HCT116 (cell line): ENCODE measurements around the gene KCNAB2. TPM values are rescaled to one million over a fixed set of nuclear protein-coding genes. Genes with fewer than 3 reads are reported as not detected.

Experiments used
- ATAC-seq: fragments of 200-7000 bp; cut with Tn5 transposase; 2 replicates; pipeline ENCODE4 v1.9.1; 2020; ENCODE audit warnings: mild to moderate bottlenecking, moderate library complexity
- BruUV-seq: library from RNA; stranded (reverse); fragments of 400-500 nt; replicated peaks from 2 replicates; lab custom pipeline; 2021; lab: Mats Ljungman, UMichigan
- CTCF ChIA-PET: fragments of 300-600 bp; sonication (Branson Sonifier 250); formaldehyde crosslinking; loops from one replicate; lab custom pipeline; 2021; ENCODE audit warnings: antibody characterized with exemption; lab: Charles Lee
- POLR2A ChIA-PET: fragments of 300-600, 350-600 bp; sonication (Branson Sonifier 250); formaldehyde crosslinking; loops from one replicate; lab custom pipeline; 2021; ENCODE audit warnings: antibody characterized with exemption; lab: Charles Lee
- RAD21 ChIA-PET, 2 experiments: fragments of 300-600 bp; sonication (Branson Sonifier 250); formaldehyde crosslinking; loops; one replicate each; lab custom pipeline; 2023; ENCODE audit warnings: low total read pairs in 2 of 2; ENCODE audit not compliant: uncharacterized antibody in 2 of 2, unreplicated experiment in 2 of 2, low non-redundant PET in 1 of 2; lab: Charles Lee
- DNase-seq: peaks from one replicate; pipeline ENCODE4 v3.0.0-alpha.2; 2010; ENCODE audit warnings: low read depth, low spot score
- H2AFZ ChIP-seq: fragments of 200-600 bp; shearing (Covaris generic), sonication (generic); 2 replicates; pipeline ENCODE4 v1.6.1; 2017; ENCODE audit warnings: low read depth, mixed run types, mixed read lengths, antibody characterized with exemption, low read length; ENCODE audit not compliant: poor library complexity, severe bottlenecking
- H3K27ac ChIP-seq: 2 replicates; pipeline ENCODE4 v1.5.1; 2012; ENCODE audit warnings: low read depth, low read length
- H3K27me3 ChIP-seq: fragments of 200-600 bp; sonication (generic); 2 replicates; pipeline ENCODE4 v1.6.1; 2016; ENCODE audit warnings: mixed run types, low read length, mixed read lengths; ENCODE audit not compliant: insufficient read depth
- H3K36me3 ChIP-seq, 2 experiments: fragments of 200-500 bp in 1 of 2; fragments of 200-600 bp in 1 of 2; sonication (Bioruptor generic) in 1 of 2; sonication (generic) in 1 of 2; 2 replicates each; pipeline versions ENCODE4 v1.5.1 to v1.6.1; 2014 to 2016; ENCODE audit warnings: low read length in 2 of 2, inconsistent platforms in 1 of 2, mixed read lengths in 1 of 2, mixed run types in 1 of 2; ENCODE audit not compliant: insufficient read depth in 2 of 2, control insufficient read depth in 1 of 2
- H3K4me1 ChIP-seq, 2 experiments: fragments of 200-600 bp in 1 of 2; sonication (generic) in 1 of 2; 2 replicates each; pipeline versions ENCODE4 v1.5.1 to v1.6.1; 2012 to 2017; ENCODE audit warnings: low read length in 2 of 2, inconsistent platforms in 1 of 2, mild to moderate bottlenecking in 1 of 2, mixed read lengths in 1 of 2, mixed run types in 1 of 2, moderate library complexity in 1 of 2; ENCODE audit not compliant: insufficient read depth in 2 of 2, control insufficient read depth in 1 of 2
- H3K4me2 ChIP-seq: fragments of 200-600 bp; sonication (generic); 2 replicates; pipeline ENCODE4 v1.6.1; 2017; ENCODE audit warnings: mixed run types, low read length, mixed read lengths
- H3K4me3 ChIP-seq, 2 experiments: fragments of 200-600 bp in 1 of 2; sonication (generic) in 1 of 2; replicated peaks in 1 of 2; 2 replicates each; pipeline ENCODE4 v1.5.1; 2011 to 2016; ENCODE audit warnings: low read length in 2 of 2, control low read depth in 1 of 2, low read depth in 1 of 2, mild to moderate bottlenecking in 1 of 2, mixed read lengths in 1 of 2, mixed run types in 1 of 2
- H3K79me2 ChIP-seq: fragments of 200-600 bp; sonication (generic); 2 replicates; pipeline ENCODE4 v1.6.1; 2017; ENCODE audit warnings: mild to moderate bottlenecking, mixed run types, low read length, moderate library complexity, mixed read lengths; ENCODE audit not compliant: insufficient read depth
- H3K9ac ChIP-seq: fragments of 200-600 bp; sonication (generic); 2 replicates; pipeline ENCODE4 v1.6.1; 2016; ENCODE audit warnings: low read length, mixed read lengths
- H3K9me2 ChIP-seq: fragments of 200-600 bp; sonication (generic), shearing (Covaris generic); 2 replicates; pipeline ENCODE4 v1.6.1; 2017; ENCODE audit warnings: mixed run types, mild to moderate bottlenecking, moderate library complexity; ENCODE audit not compliant: insufficient read depth
- H3K9me3 ChIP-seq, 2 experiments: fragments of 200-500 bp in 1 of 2; fragments of 200-600 bp in 1 of 2; sonication (Bioruptor generic) in 1 of 2; sonication (generic) in 1 of 2; 2 replicates each; pipeline ENCODE4 v1.6.1; 2014 to 2017; ENCODE audit warnings: low read length in 2 of 2, mixed read lengths in 2 of 2, inconsistent platforms in 1 of 2, low read depth in 1 of 2, mild to moderate bottlenecking in 1 of 2, mixed run types in 1 of 2, moderate library complexity in 1 of 2; ENCODE audit not compliant: control insufficient read depth in 1 of 2, insufficient read depth in 1 of 2
- H4K20me1 ChIP-seq: fragments of 200-600 bp; sonication (generic), shearing (Covaris generic); 2 replicates; pipeline ENCODE4 v1.6.1; 2017; ENCODE audit warnings: mixed run types, mild to moderate bottlenecking, moderate library complexity; ENCODE audit not compliant: insufficient read depth
- CBX3 ChIP-seq: IDR thresholded peaks from 2 replicates; pipeline ENCODE4 v1.6.1; 2012; ENCODE audit warnings: low read depth
- EZH2 ChIP-seq: fragments of 200-600 bp; sonication (generic); IDR thresholded peaks from 2 replicates; pipeline ENCODE4 v1.6.1; 2017; ENCODE audit warnings: antibody characterized with exemption, mixed run types
- EZH2phosphoT487 ChIP-seq: fragments of 200-600 bp; IDR thresholded peaks from 2 replicates; pipeline ENCODE4 v1.6.1; 2018; ENCODE audit warnings: antibody characterized with exemption, borderline replicate concordance
- POLR2A ChIP-seq: IDR thresholded peaks from 2 replicates; pipeline ENCODE4 v1.7.0; 2011; ENCODE audit warnings: borderline replicate concordance; ENCODE audit not compliant: insufficient read depth, insufficient read length; ENCODE audit errors: extremely low read depth
- POLR2AphosphoS5 ChIP-seq: IDR thresholded peaks from 2 replicates; pipeline ENCODE4 v1.6.1; 2011; ENCODE audit warnings: mild to moderate bottlenecking, low read depth, low read length, moderate library complexity
- SP1 ChIP-seq: IDR thresholded peaks from 2 replicates; pipeline ENCODE4 v1.6.1; 2012; ENCODE audit warnings: low read depth
- intact Hi-C: fragments of 100-400 bp; cut with micrococcal nuclease; formaldehyde crosslinking; loops from 2 replicates; pipeline ENCODE4 v1.10.0; 2022
- total RNA-seq: library from RNA; stranded (reverse); gene quantifications from one replicate; pipeline ENCODE4 v1.2.1, GENCODE V29; 2021; ENCODE audit not compliant: unreplicated experiment
- TF ChIP-seq, protein P1 (sequence below): IDR thresholded peaks from 2 replicates; pipeline ENCODE4 v1.6.1; 2011; ENCODE audit warnings: mild to moderate bottlenecking, low read length, moderate library complexity; ENCODE audit not compliant: insufficient replicate concordance; ENCODE audit errors: extremely low read depth
- TF ChIP-seq, protein P2 (sequence below): IDR thresholded peaks from 2 replicates; pipeline ENCODE4 v1.6.1; 2012; ENCODE audit warnings: low read depth

The KCNAB2 gene
- total RNA-seq, 1 experiment from 2014 or later, result 18.1 TPM

DNA sequence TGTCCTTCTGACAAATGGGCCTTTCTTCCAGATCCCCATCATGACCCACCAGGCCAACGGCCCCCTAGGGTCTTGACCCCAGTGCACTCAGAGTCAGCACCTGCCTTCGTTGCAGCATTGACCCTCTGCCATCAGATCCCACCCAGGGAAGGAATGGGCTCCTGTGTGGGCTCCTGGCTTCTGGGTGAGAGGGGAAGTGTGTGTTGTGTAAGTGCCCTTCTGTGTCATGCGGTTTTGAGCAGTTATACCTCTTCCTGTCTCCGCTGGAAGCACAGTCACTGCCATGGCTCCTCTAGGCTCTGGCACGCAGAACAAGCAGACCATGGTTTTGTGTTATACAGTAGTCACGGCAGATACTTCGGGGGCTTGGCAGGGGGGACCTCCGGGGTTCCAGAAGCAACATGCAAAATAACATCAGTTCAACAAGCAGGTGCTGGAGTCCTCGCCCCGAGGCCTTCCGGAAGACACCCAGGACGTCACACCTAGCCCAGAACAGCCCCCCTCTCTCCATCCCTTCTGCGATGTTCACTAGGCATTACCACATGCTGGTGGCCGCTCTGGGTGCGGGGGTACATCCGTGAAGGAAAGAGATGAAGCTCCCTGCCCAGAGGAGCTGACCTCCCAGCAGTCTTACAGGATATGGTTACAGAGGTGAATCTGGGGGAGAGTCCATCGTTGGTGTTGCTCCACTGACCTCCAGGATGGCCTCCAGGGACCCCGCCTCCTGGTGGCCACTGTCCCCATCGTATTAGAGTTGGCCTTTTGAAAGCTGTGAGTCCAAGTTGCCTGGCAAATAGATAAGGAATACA lies 17.4 kb upstream of the KCNAB2 start:
- H3K27me3 ChIP-seq, result no peaks in the 10 kb centered on the region
- no peak for ATAC-seq

More for the DNA sequence above, 17.4 kb upstream of the KCNAB2 start:
- TF ChIP-seq POLR2AphosphoS5 (no peak), EZH2phosphoT487 (no peak), POLR2A (no peak), SP1 (no peak), EZH2 (no peak), CBX3 (no peak)
- TF ChIP-seq, protein P1, sequence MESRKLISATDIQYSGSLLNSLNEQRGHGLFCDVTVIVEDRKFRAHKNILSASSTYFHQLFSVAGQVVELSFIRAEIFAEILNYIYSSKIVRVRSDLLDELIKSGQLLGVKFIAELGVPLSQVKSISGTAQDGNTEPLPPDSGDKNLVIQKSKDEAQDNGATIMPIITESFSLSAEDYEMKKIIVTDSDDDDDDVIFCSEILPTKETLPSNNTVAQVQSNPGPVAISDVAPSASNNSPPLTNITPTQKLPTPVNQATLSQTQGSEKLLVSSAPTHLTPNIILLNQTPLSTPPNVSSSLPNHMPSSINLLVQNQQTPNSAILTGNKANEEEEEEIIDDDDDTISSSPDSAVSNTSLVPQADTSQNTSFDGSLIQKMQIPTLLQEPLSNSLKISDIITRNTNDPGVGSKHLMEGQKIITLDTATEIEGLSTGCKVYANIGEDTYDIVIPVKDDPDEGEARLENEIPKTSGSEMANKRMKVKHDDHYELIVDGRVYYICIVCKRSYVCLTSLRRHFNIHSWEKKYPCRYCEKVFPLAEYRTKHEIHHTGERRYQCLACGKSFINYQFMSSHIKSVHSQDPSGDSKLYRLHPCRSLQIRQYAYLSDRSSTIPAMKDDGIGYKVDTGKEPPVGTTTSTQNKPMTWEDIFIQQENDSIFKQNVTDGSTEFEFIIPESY, result no peak
- TF ChIP-seq, protein P2, sequence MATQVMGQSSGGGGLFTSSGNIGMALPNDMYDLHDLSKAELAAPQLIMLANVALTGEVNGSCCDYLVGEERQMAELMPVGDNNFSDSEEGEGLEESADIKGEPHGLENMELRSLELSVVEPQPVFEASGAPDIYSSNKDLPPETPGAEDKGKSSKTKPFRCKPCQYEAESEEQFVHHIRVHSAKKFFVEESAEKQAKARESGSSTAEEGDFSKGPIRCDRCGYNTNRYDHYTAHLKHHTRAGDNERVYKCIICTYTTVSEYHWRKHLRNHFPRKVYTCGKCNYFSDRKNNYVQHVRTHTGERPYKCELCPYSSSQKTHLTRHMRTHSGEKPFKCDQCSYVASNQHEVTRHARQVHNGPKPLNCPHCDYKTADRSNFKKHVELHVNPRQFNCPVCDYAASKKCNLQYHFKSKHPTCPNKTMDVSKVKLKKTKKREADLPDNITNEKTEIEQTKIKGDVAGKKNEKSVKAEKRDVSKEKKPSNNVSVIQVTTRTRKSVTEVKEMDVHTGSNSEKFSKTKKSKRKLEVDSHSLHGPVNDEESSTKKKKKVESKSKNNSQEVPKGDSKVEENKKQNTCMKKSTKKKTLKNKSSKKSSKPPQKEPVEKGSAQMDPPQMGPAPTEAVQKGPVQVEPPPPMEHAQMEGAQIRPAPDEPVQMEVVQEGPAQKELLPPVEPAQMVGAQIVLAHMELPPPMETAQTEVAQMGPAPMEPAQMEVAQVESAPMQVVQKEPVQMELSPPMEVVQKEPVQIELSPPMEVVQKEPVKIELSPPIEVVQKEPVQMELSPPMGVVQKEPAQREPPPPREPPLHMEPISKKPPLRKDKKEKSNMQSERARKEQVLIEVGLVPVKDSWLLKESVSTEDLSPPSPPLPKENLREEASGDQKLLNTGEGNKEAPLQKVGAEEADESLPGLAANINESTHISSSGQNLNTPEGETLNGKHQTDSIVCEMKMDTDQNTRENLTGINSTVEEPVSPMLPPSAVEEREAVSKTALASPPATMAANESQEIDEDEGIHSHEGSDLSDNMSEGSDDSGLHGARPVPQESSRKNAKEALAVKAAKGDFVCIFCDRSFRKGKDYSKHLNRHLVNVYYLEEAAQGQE, result no peak
- BruUV-seq, result no TSS peak
- Histone ChIP-seq H3K9me3 (no peaks in the 10 kb centered on the region), H3K9me2 (no peaks in the 10 kb centered on the region), H3K9ac (no peak overlapping the region), H3K4me1 (peaks cover 14 to 30% of the 10 kb centered on the region in 2 experiments; a peak in 3 of 4 replicates), H3K4me3 (no peak overlapping the region), H3K4me2 (no peak overlapping the region), H3K79me2 (no peaks in the 10 kb centered on the region), H2AFZ (no peak overlapping the region), H3K36me3 (no peaks in the 10 kb centered on the region), H4K20me1 (no peaks in the 10 kb centered on the region), H3K27ac (no peak overlapping the region)
- intact Hi-C loops, result no loop called here
- CTCF ChIA-PET, result no interaction called here
- RAD21 ChIA-PET, result no interaction called here
- no peak for DNase-seq
- POLR2A ChIA-PET, result no interaction called here
